ENCODE results near the gene GATAD2A. TPM values are rescaled to one million over a fixed set of nuclear protein-coding genes. Genes with fewer than 3 reads are reported as not detected.
"Not testable (repeated sequence)": the region's sequence is repeated elsewhere in the genome, so short reads cannot be mapped to it uniquely, and the experiment has no call there.

The GATAD2A gene
- total RNA-seq, 1 experiment from 2014 or later, result 101 TPM

GRCh38 chr19:19471682-19472081 lies 66.2 kb downstream of the GATAD2A start:
- H3K4me3 ChIP-seq, result no peak overlapping the region
- no peaks in the 10 kb centered on the region for H3K27me3 ChIP-seq
- peaks cover 28% of the 10 kb centered on the region for H3K36me3 ChIP-seq
- no peak for DNase-seq
- H3K27ac ChIP-seq, result no peak overlapping the region
- H3K9me3 ChIP-seq (replicated peaks), result peaks cover 19% of the 10 kb centered on the region
- peaks cover 30% of the 10 kb centered on the region for H3K4me1 ChIP-seq

GRCh38 chr19:19472106-19472505 lies 66.6 kb downstream of the GATAD2A start:
- peaks cover 24% of the 10 kb centered on the region for H3K36me3 ChIP-seq
- H3K4me1 ChIP-seq, result peaks cover 33% of the 10 kb centered on the region
- not testable (repeated sequence) for DNase-seq, H3K27ac ChIP-seq, H3K27me3 ChIP-seq, H3K4me3 ChIP-seq
- peaks cover 19% of the 10 kb centered on the region for H3K9me3 ChIP-seq (replicated peaks)

GRCh38 chr19:19475015-19475765 lies 69.7 kb downstream of the GATAD2A start:
- Histone ChIP-seq H3K4me1 (peaks cover 33% of the 10 kb centered on the region), H3K9me3 (replicated peaks) (no peaks in the 10 kb centered on the region), H3K4me3 (peak overlapping the region; percentile 12), H3K27ac (peak overlapping the region; percentile 96), H3K27me3 (no peaks in the 10 kb centered on the region), H3K36me3 (peaks cover 3% of the 10 kb centered on the region; the same call in 1 of the 2 replicates)
- DNase-seq, result peak; percentile 98

GRCh38 chr19:19475849-19476828 lies 70.7 kb downstream of the GATAD2A start:
- H3K4me1 ChIP-seq, result peaks cover 33% of the 10 kb centered on the region
- no peaks in the 10 kb centered on the region for H3K9me3 ChIP-seq (replicated peaks)
- DNase-seq, result peak; percentile 68 to 81
- peak overlapping the region; percentile 96 for H3K27ac ChIP-seq
- peaks cover 5% of the 10 kb centered on the region for H3K36me3 ChIP-seq
- peak overlapping the region; percentile 12 for H3K4me3 ChIP-seq
- H3K27me3 ChIP-seq, result no peaks in the 10 kb centered on the region

GRCh38 chr19:19477705-19478383 lies 72.4 kb downstream of the GATAD2A start:
- Histone ChIP-seq H3K4me1 (peaks cover 33% of the 10 kb centered on the region), H3K27ac (no peak overlapping the region)

GRCh38 chr19:19480688-19481087 lies 75.2 kb downstream of the GATAD2A start:
- Histone ChIP-seq H3K4me1 (peaks cover 23% of the 10 kb centered on the region), H3K36me3 (peaks cover 11% of the 10 kb centered on the region), H3K9me3 (replicated peaks) (no peaks in the 10 kb centered on the region), H3K27ac (no peak overlapping the region), H3K4me3 (no peak overlapping the region), H3K27me3 (no peaks in the 10 kb centered on the region)
- DNase-seq, result no peak

More at GRCh38 chr19:19477705-19478383, 72.4 kb downstream of the GATAD2A start:
- peaks cover 5% of the 10 kb centered on the region for H3K36me3 ChIP-seq
- H3K27me3 ChIP-seq, result no peaks in the 10 kb centered on the region
- H3K9me3 ChIP-seq (replicated peaks), result no peaks in the 10 kb centered on the region
- H3K4me3 ChIP-seq, result no peak overlapping the region
- no peak for DNase-seq

- Histone ChIP-seq H3K27me3 (no peaks in the 10 kb centered on the region), H3K9me3 (replicated peaks) (no peaks in the 10 kb centered on the region), H3K36me3 (peaks cover 17% of the 10 kb centered on the region), H3K4me1 (peaks cover 15% of the 10 kb centered on the region; the same call in 1 of the 2 replicates), H3K27ac (no peak overlapping the region), H3K4me3 (no peak overlapping the region)
- DNase-seq, result peak in 1 of 2 experiments; percentile 51
Measured at GRCh38 chr19:19482809-19483596, 77.5 kb downstream of the GATAD2A start.

- Histone ChIP-seq H3K9me3 (replicated peaks) (no peaks in the 10 kb centered on the region), H3K4me3 (no peak overlapping the region), H3K4me1 (peaks cover 28% of the 10 kb centered on the region; the same call in 1 of the 2 replicates), H3K27ac (no peak overlapping the region), H3K36me3 (peaks cover 12% of the 10 kb centered on the region; the same call in 1 of the 2 replicates), H3K27me3 (no peaks in the 10 kb centered on the region)
- DNase-seq, result peak; percentile 48
Measured at GRCh38 chr19:19485161-19485997, 79.9 kb downstream of the GATAD2A start.

GRCh38 chr19:19485998-19486290 lies 80.5 kb downstream of the GATAD2A start:
- no peak for DNase-seq
- Histone ChIP-seq H3K27ac (no peak overlapping the region), H3K4me3 (no peak overlapping the region), H3K4me1 (peaks cover 28% of the 10 kb centered on the region; the same call in 1 of the 2 replicates), H3K9me3 (replicated peaks) (no peaks in the 10 kb centered on the region), H3K36me3 (peaks cover 15% of the 10 kb centered on the region), H3K27me3 (no peaks in the 10 kb centered on the region)

GRCh38 chr19:19486343-19487076 lies 81.0 kb downstream of the GATAD2A start:
- DNase-seq, result no peak
- Histone ChIP-seq H3K4me1 (peaks cover 28% of the 10 kb centered on the region; the same call in 1 of the 2 replicates), H3K36me3 (peaks cover 18% of the 10 kb centered on the region), H3K4me3 (no peak overlapping the region), H3K27me3 (no peaks in the 10 kb centered on the region), H3K9me3 (replicated peaks) (no peaks in the 10 kb centered on the region), H3K27ac (no peak overlapping the region)

- H3K36me3 ChIP-seq, result peaks cover 22% of the 10 kb centered on the region
- no peak overlapping the region for H3K27ac ChIP-seq
- peaks cover 28% of the 10 kb centered on the region; the same call in 1 of the 2 replicates for H3K4me1 ChIP-seq
- no peaks in the 10 kb centered on the region for H3K9me3 ChIP-seq (replicated peaks)
- no peak overlapping the region for H3K4me3 ChIP-seq
- DNase-seq, result no peak
- no peaks in the 10 kb centered on the region for H3K27me3 ChIP-seq
Measured at GRCh38 chr19:19487077-19487949, 81.8 kb downstream of the GATAD2A start.
